ENCODE results near the gene KCNT2. TPM values are rescaled to one million over a fixed set of nuclear protein-coding genes. Genes with fewer than 3 reads are reported as not detected.

The KCNT2 gene
- total RNA-seq, 5 donors from 2014 or later (not counting 1 experiment from before 2014, with no cell fraction given), result 0.07 TPM; not detected in 4

GRCh38 chr1:196403803-196404690 lies 204.2 kb downstream of the KCNT2 start:
- no peak for ATAC-seq (replicated peaks in 1 of 4)
- no peaks in the 10 kb centered on the region for H3K36me3 ChIP-seq (ENCODE audit: control insufficient read depth in 2 of 2, extremely low read depth in 1 of 2, insufficient read depth in 1 of 2, low read length in 1 of 2)

DNA sequence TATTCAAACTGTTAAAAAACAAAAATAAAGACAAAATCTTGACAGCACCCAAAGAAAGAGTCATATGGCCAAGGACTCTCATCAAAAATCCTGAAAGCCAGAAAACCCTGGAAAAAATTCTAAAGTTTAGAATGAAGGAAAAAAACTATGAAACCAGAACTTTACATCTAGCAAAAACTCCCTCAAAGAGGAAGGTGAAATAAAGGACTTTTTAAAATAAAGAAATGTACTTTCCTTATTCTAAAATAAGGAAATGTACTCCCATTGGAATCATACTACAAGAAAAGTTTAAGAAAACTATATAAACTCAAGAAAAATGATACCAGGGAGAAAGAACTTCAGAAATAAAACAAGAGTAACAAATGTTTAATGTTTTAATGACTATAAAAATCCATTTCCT lies 206.3 kb downstream of the KCNT2 start:
- H3K36me3 ChIP-seq (ENCODE audit: control insufficient read depth in 2 of 2, extremely low read depth in 1 of 2, insufficient read depth in 1 of 2, low read length in 1 of 2), result no peaks in the 10 kb centered on the region
- H3K27ac Mint-ChIP-seq, result no peak overlapping the region
- no peak overlapping the region for H3K4me3 Mint-ChIP-seq
- H3K36me3 Mint-ChIP-seq, result no peaks in the 10 kb centered on the region
- DNase-seq, result no peak
- H3K4me1 Mint-ChIP-seq, result no peaks in the 10 kb centered on the region
- peaks cover 0 to 4% (median 0%) of the 10 kb centered on the region in 3 donors for H3K9me3 Mint-ChIP-seq
- no peak for ATAC-seq (replicated peaks in 1 of 4)
- no peaks in the 10 kb centered on the region for H3K4me1 ChIP-seq (ENCODE audit: control insufficient read depth in 1 of 2, extremely low read depth in 1 of 2, insufficient read depth in 2 of 2, low read length in 2 of 2)
- ChIA-PET POLR2A (no interaction called here), CTCF (no interaction called here)
- no peak overlapping the region for H3K4me3 ChIP-seq (ENCODE audit: control insufficient read depth in 1 of 2, extremely low read depth in 1 of 2, low read length in 1 of 2)
- H3K27ac ChIP-seq (ENCODE audit: low read length), result no peak overlapping the region
- H3K27me3 Mint-ChIP-seq, result no peaks in the 10 kb centered on the region
- no peaks in the 10 kb centered on the region for H3K27me3 ChIP-seq (replicated peaks in 1 of 2; ENCODE audit: control insufficient read depth in 2 of 2, extremely low read depth in 1 of 2, insufficient read depth in 2 of 2, low read length in 1 of 2)
- H3K9me3 ChIP-seq, result no peaks in the 10 kb centered on the region

More at GRCh38 chr1:196403803-196404690, 204.2 kb downstream of the KCNT2 start:
- H3K27ac Mint-ChIP-seq, result no peak overlapping the region
- Histone ChIP-seq H3K4me3 (ENCODE audit: control insufficient read depth in 1 of 2, extremely low read depth in 1 of 2, low read length in 1 of 2) (no peak overlapping the region), H3K27ac (ENCODE audit: low read length) (no peak overlapping the region), H3K9me3 (no peaks in the 10 kb centered on the region), H3K4me1 (ENCODE audit: control insufficient read depth in 1 of 2, extremely low read depth in 1 of 2, insufficient read depth in 2 of 2, low read length in 2 of 2) (no peaks in the 10 kb centered on the region), H3K27me3 (replicated peaks in 1 of 2; ENCODE audit: control insufficient read depth in 2 of 2, extremely low read depth in 1 of 2, insufficient read depth in 2 of 2, low read length in 1 of 2) (no peaks in the 10 kb centered on the region)
- H3K36me3 Mint-ChIP-seq, result no peaks in the 10 kb centered on the region
- WGBS (ENCODE audit: insufficient coverage), result 82% methylated on average over 6 of the region's 7 CpGs
- H3K4me3 Mint-ChIP-seq, result no peak overlapping the region
- ChIA-PET CTCF (no interaction called here), POLR2A (no interaction called here)
- peaks cover 0 to 4% (median 0%) of the 10 kb centered on the region in 3 donors for H3K9me3 Mint-ChIP-seq
- no peaks in the 10 kb centered on the region for H3K4me1 Mint-ChIP-seq
- no peaks in the 10 kb centered on the region for H3K27me3 Mint-ChIP-seq
- no peak for DNase-seq

GRCh38 chr1:196401452-196401833 lies 206.8 kb downstream of the KCNT2 start:
- ATAC-seq (replicated peaks in 1 of 4) (no peak), DNase-seq (no peak)
- no peak overlapping the region for H3K27ac Mint-ChIP-seq
- no peaks in the 10 kb centered on the region for H3K27me3 ChIP-seq (replicated peaks in 1 of 2; ENCODE audit: control insufficient read depth in 2 of 2, extremely low read depth in 1 of 2, insufficient read depth in 2 of 2, low read length in 1 of 2)
- no peaks in the 10 kb centered on the region for H3K27me3 Mint-ChIP-seq
- H3K27ac ChIP-seq (ENCODE audit: low read length), result no peak overlapping the region
- no CpG with 5 or more reads among the region's 1 CpG for WGBS (ENCODE audit: insufficient coverage)
- H3K4me1 ChIP-seq (ENCODE audit: control insufficient read depth in 1 of 2, extremely low read depth in 1 of 2, insufficient read depth in 2 of 2, low read length in 2 of 2), result no peaks in the 10 kb centered on the region
- ChIA-PET POLR2A (no interaction called here), CTCF (no interaction called here)
- no peaks in the 10 kb centered on the region for H3K36me3 Mint-ChIP-seq
- H3K9me3 ChIP-seq, result no peaks in the 10 kb centered on the region
- H3K4me3 ChIP-seq (ENCODE audit: control insufficient read depth in 1 of 2, extremely low read depth in 1 of 2, low read length in 1 of 2), result no peak overlapping the region
- peaks cover 0 to 4% (median 0%) of the 10 kb centered on the region in 3 donors for H3K9me3 Mint-ChIP-seq
- H3K4me1 Mint-ChIP-seq, result no peaks in the 10 kb centered on the region
- H3K4me3 Mint-ChIP-seq, result no peak overlapping the region
- no peaks in the 10 kb centered on the region for H3K36me3 ChIP-seq (ENCODE audit: control insufficient read depth in 2 of 2, extremely low read depth in 1 of 2, insufficient read depth in 1 of 2, low read length in 1 of 2)

GRCh38 chr1:196400478-196401451 lies 207.5 kb downstream of the KCNT2 start:
- H3K4me3 ChIP-seq (ENCODE audit: control insufficient read depth in 1 of 2, extremely low read depth in 1 of 2, low read length in 1 of 2), result no peak overlapping the region
- no peak overlapping the region for H3K4me3 Mint-ChIP-seq
- no peaks in the 10 kb centered on the region for H3K27me3 Mint-ChIP-seq
- no peak overlapping the region for H3K27ac ChIP-seq (ENCODE audit: low read length)
- no peaks in the 10 kb centered on the region for H3K9me3 ChIP-seq
- H3K4me1 Mint-ChIP-seq, result no peaks in the 10 kb centered on the region
- POLR2A ChIA-PET, result interaction anchor here in 1 of 2 donors (0.6 kb wide), 1 partner anchor 138 kb away, joined by 3 read pairs; no protein-coding TSS in a partner anchor
- H3K36me3 Mint-ChIP-seq, result no peaks in the 10 kb centered on the region
- no peak overlapping the region for H3K27ac Mint-ChIP-seq
- H3K4me1 ChIP-seq (ENCODE audit: control insufficient read depth in 1 of 2, extremely low read depth in 1 of 2, insufficient read depth in 2 of 2, low read length in 2 of 2), result no peaks in the 10 kb centered on the region
- ATAC-seq (replicated peaks in 1 of 4) (no peak), DNase-seq (no peak)
- 83% methylated on average over 1 of the region's 7 CpGs for WGBS (ENCODE audit: insufficient coverage)
- H3K27me3 ChIP-seq (replicated peaks in 1 of 2; ENCODE audit: control insufficient read depth in 2 of 2, extremely low read depth in 1 of 2, insufficient read depth in 2 of 2, low read length in 1 of 2), result no peaks in the 10 kb centered on the region
- CTCF ChIA-PET, result no interaction called here
- H3K9me3 Mint-ChIP-seq, result peaks cover 0 to 4% (median 0%) of the 10 kb centered on the region in 3 donors
- H3K36me3 ChIP-seq (ENCODE audit: control insufficient read depth in 2 of 2, extremely low read depth in 1 of 2, insufficient read depth in 1 of 2, low read length in 1 of 2), result no peaks in the 10 kb centered on the region

DNA sequence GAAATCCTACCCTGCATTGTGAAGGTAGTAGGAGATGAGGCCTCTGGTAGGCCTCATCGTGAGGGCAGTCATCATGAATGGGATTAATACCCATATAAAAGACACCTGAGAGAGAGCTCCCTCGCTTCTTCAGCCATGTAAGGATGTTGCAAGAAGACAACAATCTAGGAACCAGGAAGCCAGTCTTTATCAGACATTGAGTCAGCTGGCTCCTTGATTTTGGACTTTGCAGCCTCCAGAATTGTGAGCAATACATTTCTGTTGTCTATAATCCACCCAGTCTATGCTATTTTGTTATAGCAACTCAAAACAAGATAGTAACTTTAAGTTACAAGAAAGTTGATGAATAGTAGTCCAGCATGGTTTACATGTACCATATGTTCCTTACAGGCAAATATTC lies 208.5 kb downstream of the KCNT2 start:
- no peak for ATAC-seq (replicated peaks in 1 of 4)
- Histone ChIP-seq H3K27me3 (replicated peaks in 1 of 2; ENCODE audit: control insufficient read depth in 2 of 2, extremely low read depth in 1 of 2, insufficient read depth in 2 of 2, low read length in 1 of 2) (no peaks in the 10 kb centered on the region), H3K27ac (ENCODE audit: low read length) (no peak overlapping the region), H3K4me1 (ENCODE audit: control insufficient read depth in 1 of 2, extremely low read depth in 1 of 2, insufficient read depth in 2 of 2, low read length in 2 of 2) (no peaks in the 10 kb centered on the region), H3K4me3 (ENCODE audit: control insufficient read depth in 1 of 2, extremely low read depth in 1 of 2, low read length in 1 of 2) (no peak overlapping the region), H3K9me3 (no peaks in the 10 kb centered on the region), H3K36me3 (ENCODE audit: control insufficient read depth in 2 of 2, extremely low read depth in 1 of 2, insufficient read depth in 1 of 2, low read length in 1 of 2) (no peaks in the 10 kb centered on the region)
- no peaks in the 10 kb centered on the region for H3K4me1 Mint-ChIP-seq
- H3K4me3 Mint-ChIP-seq, result no peak overlapping the region
- no peak overlapping the region for H3K27ac Mint-ChIP-seq
- ChIA-PET POLR2A (no interaction called here), CTCF (no interaction called here)
- no peaks in the 10 kb centered on the region for H3K27me3 Mint-ChIP-seq
- H3K36me3 Mint-ChIP-seq, result no peaks in the 10 kb centered on the region
- no peak for DNase-seq
- WGBS (ENCODE audit: insufficient coverage), result 83% methylated on average over 1 of the region's 2 CpGs
- H3K9me3 Mint-ChIP-seq, result peaks cover 0 to 4% (median 0%) of the 10 kb centered on the region in 3 donors

DNA sequence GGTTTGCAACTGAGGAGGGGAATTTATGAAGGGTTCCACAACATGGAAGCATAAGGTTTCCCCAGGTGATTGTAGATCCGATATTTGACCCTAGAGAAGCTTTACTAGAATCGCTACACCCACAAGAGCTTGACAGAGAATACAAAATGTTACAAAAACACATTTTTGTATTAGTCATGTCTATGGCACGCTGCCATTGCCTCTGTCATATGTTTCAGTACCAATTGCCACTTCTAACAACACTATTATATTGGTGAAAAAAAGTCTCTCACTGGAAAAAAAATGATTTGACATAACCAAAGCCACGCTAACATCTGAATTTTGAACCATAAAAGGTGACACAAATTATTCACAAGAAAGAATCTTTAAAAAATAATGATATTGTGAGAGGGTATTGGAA lies 214.5 kb downstream of the KCNT2 start:
- Mint-ChIP-seq H3K27ac (no peak overlapping the region), H3K4me3 (no peak overlapping the region), H3K36me3 (no peaks in the 10 kb centered on the region), H3K27me3 (no peaks in the 10 kb centered on the region), H3K9me3 (no peaks in the 10 kb centered on the region), H3K4me1 (no peaks in the 10 kb centered on the region)
- Histone ChIP-seq H3K9me3 (no peaks in the 10 kb centered on the region), H3K4me1 (ENCODE audit: control insufficient read depth in 1 of 2, extremely low read depth in 1 of 2, insufficient read depth in 2 of 2, low read length in 2 of 2) (no peaks in the 10 kb centered on the region), H3K4me3 (ENCODE audit: control insufficient read depth in 1 of 2, extremely low read depth in 1 of 2, low read length in 1 of 2) (no peak overlapping the region), H3K27me3 (replicated peaks in 1 of 2; ENCODE audit: control insufficient read depth in 2 of 2, extremely low read depth in 1 of 2, insufficient read depth in 2 of 2, low read length in 1 of 2) (no peaks in the 10 kb centered on the region), H3K36me3 (ENCODE audit: control insufficient read depth in 2 of 2, extremely low read depth in 1 of 2, insufficient read depth in 1 of 2, low read length in 1 of 2) (no peaks in the 10 kb centered on the region), H3K27ac (ENCODE audit: low read length) (no peak overlapping the region)
- no peak for ATAC-seq (replicated peaks in 1 of 4)
- ChIA-PET POLR2A (no interaction called here), CTCF (no interaction called here)
- 100% methylated on average over 2 of the region's 4 CpGs for WGBS (ENCODE audit: insufficient coverage)
- no peak for DNase-seq

Data from T-cell (primary cell).